GM19193 (cell line): ENCODE results near the gene TANGO2.

ENCODE experiments used
- POLR2A ChIP-seq: IDR thresholded peaks from 4 replicates; pipeline ENCODE4 v1.6.1; 2011; ENCODE audit not compliant: insufficient read depth, insufficient read length; ENCODE audit errors: extremely low read depth

TANGO2 gene

DNA sequence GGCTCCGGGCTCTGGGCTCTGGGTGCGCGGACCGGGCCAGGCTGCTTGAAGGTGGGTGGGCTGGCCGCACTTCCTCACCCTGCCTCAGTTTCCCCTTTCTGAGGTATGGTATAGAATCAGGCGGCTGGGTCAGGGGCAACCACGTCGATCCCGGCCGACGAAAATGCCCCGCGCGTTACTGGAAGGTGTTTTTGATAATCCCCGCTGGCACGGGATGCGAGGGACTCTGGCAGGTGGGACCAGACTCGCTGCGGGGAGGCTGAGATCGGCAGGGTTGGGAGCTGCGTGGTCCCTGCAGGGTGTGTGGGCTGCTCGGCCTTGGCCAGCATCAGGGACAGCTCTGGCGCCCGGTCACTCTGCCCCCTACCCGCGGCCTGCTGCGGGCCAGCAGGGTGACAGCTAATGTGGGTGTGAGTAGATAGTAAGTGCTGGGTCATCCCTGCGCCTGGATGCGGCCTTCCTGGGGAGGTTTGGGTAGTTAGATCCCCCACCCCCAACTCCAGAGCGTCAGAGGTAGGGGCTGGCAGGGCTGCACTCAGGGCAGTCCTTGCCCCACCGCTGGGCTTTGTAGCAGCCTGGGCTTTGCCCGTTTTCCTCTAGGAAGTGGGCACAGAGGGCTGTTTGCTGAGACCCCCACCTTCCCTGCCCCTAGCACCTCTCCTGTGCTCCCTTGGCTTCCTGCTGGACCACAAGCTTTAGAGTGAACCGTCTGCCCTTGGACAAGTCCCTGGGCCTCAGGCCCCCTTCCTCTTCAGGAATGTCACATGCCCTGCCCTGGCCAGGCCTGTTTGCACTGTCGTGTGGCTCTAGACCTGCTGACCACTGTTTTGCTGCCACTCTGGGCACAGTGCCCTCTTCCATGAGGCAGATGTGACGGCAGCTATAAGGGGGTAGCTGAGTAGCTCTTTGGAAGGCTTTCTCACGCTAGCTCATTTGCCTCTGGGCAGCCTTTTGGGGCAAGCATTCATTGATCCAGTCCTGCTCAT lies 579 bp downstream of the TANGO2 start:
- TF ChIP-seq POLR2A: no peak

DNA sequence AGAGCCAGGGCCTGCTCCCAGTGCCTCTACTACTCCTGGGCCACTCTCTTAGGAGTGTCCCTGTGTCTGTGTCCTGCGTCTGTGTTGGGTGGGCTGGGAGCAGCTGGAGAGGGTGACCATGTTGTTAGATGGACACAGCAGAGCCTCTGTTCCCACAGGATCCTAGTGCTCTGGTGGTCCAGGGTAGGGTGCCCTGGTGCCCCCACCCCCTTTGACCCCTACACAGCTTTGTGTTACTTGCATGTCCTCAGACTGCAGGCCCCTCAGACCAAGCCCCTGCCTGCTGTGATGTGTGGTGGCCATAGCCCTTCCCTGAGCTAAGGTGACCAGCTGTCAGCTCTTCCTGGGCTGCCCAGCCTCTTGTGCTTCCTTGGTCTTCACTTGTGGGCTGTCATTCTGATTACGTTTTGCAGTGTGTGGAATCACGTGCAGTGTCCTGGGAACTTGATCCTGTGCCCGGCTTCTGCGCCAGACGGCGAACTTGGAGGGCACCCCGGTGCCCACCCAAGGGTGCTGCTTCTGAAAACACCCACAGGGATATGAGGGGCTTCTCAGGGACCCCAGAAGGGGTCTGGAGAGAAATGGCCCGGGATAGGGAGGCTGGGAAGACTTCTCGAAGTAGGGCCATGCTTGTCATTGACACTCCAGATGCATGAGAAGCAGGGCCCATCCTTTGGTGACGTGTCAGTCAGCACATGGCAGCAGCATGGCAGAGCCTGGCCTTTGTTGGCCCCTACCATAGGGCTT lies 1.5 kb downstream of the TANGO2 start:
- no peak for TF ChIP-seq POLR2A

DNA sequence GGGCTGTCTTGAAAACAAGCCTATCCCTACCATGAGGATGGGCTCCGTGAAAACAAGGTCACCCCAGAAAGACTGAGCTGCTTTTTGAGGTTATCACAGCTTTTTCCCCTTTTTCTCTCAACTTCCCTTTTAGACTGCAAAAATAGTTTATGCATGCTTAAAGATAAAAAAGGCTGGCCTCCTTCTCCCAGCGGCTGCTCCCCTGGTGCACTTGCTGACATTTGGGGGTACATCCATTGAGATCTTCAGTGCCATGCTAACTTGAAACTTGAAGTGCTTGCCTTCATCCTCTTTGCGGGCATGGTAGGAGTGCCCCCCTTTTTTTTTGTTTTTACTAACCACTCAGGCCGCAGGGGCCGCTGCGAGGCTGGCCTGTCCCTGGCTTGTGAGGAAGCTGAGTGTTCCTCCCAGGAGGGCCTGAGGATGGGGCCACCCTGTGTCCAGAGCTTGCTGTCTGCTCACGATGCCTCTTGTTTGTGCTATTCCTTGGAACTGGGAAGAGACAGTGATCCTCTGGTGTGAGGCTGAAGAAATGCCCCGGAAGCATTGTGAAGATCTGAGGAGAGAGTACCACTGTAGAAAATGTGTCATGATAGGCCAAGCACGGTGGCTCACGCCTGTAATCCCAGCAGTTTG lies 2.2 kb downstream of the TANGO2 start:
- TF ChIP-seq POLR2A: no peak

DNA sequence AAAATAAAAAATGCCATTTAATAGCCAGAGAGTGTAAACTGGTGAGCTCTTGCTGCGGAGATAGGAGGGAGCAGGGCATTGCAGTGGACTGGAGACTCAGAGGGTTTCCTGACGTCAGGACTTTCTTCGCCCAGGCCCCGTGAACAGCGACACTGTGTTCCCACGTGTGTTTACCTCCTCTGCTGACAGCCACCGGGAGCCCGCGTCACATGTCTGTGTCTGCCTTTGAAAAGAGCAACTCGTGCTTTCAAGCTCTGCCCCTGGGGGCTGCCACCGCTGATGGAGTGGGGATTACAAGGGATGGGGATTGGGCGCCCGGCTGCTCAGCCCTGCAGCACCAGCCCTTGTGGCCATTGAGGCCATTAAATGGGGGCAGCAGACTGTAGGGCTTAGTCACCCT lies 3.3 kb downstream of the TANGO2 start:
- TF ChIP-seq POLR2A: peak; percentile 23

DNA sequence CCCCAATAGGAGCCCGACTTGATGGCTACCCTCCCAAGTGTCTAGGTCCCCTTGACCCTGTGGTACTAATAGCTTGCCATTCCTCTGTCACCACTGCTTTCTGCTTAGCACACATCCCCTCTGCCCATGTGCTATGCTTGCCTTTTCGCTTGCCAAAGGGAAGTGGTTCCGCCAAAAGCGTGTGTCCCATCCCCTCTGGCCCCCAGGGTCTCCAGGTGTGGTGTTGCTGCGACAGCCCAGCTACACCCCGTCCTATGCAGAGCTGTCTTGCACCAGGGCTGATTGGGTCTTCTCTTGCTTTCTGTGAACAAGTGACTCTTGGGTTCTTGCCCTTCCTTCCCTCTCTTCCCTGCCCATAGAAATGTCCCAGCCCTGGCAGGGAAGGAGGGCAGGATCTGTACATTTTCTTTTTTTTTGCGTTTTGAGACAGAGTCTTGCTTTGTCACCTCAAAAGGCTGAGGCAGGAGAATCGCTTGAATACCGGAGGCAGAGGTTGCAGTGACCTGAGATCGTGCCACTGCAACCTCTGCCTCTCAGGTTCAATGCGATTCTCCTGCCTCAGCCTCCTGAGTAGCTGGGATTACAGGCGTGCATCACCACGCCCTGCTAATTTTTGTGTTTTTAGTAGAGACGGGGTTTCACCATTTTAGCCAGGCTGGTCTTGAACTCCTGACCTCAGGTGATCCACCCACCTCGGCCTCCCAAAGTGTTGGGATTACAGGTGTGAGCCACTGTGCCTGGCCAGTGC lies 3.9 kb downstream of the TANGO2 start:
- TF ChIP-seq POLR2A: no peak

DNA sequence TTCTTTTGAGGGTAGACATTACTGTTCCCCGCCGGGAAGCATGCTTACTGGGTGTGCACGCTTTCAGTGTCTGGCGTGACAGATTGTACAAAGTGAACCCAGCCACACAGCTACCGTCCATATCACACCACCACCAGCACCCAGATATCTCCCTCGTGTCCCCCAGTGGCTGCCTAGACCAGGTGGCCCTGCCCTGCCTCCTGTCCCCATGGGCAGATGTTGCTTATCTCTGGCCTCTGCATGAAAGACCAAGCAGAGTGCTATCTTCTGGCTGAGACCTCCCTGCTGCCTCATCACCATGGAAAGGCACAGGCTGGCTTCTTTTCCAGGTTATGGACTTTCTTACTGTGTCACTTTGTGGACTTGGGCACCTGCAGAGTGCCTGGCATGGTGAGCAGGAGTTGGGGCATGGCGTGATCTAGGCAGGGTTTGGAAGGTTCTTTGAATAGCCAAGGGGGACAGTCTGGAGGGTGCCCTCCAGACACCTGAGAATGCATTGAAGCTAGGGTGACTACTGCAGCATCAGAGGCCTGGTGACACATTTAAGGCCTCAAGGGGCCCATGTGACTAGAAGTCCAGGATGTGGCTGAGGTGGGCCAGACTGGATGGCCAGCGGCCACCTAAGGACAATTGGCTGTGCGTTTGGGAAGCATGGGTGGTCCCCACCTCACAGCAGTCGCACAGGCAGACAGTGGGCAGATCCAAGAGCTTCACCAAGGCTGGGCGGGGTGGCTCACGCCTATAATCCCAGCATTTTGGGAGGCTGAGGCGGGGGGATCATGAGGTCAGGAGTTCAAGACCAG lies 4.7 kb downstream of the TANGO2 start:
- TF ChIP-seq POLR2A: no peak

DNA sequence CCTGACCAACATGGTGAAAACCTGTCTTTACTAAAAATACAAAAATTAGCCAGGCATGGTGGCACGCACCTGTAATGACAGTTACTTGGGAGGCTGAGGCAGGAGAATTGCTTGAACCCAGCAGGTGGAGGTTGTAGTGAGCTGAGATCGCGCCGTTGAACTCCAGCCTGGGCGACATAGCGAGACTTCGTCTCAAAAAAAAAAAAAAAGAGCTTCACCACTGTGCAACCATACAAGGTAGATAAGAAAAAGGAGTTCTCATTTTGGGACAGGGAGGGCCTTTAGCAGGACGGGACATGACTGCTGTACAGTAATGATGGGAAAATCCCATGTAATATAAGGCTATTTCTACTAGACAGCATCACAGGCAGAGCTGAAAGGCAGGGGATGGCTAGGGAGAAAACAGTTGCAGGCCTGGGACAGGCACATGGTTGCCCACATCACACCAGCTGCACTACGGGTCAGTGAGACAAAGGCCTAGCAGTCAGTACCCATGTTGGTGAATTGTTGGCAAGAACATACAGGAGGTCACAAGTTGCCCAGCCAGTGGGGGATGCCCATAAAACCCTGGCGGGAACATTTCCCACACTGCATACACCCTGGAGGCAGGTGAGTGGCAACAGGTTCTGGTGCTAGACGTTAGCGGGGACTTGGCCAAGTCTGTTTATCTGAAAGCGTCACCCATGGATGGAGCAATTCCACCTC lies 5.4 kb downstream of the TANGO2 start:
- no peak for TF ChIP-seq POLR2A

DNA sequence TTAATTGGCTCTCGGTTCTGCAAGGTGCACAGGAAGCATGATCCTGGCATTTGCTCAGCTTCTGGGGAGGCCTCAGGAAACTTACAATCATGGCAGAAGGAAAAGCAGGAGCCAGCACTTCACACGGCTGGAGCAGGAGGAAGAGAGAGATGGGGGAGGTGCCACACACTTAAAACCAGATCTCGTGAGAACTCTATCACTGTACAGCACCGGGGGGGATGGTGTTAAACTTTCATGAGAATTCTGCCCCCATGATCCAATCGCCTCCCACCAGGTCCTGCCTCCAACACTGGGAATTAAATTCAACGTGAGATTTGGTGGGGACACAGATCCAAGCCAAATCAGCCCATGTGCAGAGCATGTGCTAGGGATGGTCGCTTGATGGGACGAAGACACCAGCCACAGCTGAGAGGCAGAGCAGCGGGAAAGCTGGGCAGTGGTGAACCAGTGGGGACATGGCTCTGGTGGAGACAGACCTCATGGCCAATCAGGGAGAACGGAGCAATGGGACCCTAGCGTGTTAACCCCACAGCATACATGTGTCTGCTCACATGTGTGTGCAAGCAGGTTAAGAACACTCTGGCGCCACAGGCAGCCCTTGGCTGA lies 6.2 kb downstream of the TANGO2 start:
- no peak for TF ChIP-seq POLR2A

DNA sequence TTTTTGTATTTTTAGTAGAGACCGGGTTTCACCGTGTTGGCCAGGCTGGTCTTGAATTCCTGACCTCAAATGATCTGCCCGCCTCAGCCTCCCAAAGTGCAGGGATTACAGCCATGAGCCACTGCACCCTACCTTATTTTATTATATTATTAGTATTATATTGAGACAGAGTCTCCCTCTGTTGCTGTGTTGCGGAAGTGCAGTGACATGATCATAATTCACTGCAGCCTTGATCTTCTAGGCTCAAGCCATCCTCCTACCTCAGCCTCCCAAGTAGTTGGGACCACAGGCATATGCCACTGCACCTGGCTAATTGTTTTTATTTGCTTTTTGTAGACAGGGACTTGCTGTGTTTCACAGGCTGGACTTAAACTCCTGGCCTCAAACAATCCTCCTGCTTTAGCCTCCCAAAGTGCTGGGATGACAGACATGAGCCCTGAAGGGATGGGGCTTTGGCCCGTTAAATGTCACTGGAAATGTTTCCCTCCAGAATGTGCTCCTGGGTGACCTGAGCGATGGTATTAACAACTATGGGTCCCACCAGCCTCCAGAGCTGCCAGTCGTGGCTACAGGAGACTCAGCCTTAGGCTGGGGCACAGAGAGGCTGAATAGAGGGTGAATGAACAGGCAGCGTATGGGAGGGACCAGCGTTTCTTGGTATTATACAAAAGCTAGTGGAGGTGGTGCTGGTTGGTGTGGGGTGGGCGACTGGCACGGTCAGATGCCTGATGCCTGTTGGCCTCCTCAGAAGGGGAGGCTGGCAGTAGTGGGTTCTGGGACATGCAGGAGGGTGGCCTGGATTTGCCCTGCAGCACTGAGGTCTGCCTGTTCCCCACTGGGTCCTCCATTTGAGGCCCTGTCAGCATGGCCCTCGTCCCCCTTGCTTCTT lies 7.3 kb downstream of the TANGO2 start:
- no peak for TF ChIP-seq POLR2A

DNA sequence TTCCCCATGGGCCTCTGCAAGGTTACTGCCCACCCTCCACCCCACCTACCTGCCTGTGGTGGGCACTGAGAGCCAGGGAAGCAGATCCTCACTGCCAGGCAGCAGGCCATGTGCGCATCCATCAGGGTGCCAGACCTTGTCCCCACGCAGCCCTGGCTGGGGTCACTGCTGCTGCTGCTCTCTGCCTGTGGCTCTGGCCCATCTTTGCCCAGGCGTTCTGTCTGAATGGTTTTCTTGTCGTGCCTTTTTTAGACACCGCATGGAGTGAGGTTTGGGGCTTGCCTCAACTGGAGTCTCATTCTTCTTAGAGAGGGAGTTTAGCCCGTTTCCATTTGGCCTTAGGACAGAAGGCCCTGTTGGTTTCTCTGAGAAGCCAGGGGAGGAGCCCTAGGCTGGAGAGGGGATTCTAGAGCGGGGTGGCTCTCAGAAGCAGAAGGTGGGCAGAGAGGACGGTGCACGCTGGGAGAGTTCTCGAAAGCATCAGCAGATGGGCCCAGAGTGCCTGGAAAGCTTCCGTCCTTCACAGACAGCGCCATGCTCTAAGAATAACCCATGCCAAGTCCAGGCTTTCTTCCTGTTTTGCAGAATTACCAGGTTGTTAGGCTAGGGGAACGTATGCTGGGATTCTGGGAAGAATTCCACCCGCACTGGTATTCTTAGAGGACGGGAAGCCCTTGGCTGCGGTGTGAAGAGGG lies 8.1 kb downstream of the TANGO2 start:
- no peak for TF ChIP-seq POLR2A

DNA sequence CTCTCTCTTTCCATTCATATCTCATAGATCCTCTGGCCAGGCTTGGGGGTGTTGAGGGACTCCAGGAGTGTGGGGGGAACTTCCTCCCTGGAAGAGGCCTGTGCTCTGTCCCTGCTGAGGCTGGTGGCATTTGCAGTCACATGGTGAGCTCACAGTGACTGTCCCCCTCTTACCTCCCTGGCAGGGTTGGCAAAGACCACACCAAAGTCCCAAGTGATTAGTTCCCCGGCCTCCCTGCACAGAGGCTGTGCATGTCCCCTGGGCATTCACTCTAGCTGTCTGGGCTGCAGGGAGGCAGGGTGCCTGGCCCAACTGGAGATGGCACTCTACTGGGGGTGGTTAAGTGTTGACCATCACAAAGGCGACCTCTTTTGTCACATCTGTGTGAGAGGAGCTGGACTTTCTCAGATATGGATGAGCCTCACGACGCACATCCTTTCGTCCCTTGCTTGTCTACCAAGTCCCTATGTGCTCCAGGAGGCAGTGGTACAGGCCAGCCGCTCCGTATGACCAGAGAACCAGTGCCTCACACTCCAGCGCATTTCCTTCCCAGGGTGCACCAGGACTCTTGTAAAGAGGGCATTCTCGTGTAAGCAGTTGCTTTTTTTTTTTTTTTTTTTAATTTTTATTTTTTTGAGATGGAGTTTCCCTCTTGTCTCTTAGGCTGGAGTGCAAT lies 8.8 kb downstream of the TANGO2 start:
- no peak for TF ChIP-seq POLR2A
